Hepatocyte (in vitro differentiated cells): ENCODE data around the gene KLHL4. TPM values are rescaled to one million over a fixed set of nuclear protein-coding genes. Genes with fewer than 3 reads are reported as not detected.

ENCODE experiments used
- DNase-seq: peaks from one replicate; pipeline ENCODE4 v3.0.0-alpha.2; 2016; ENCODE audit warnings: low spot score
- H2AFZ ChIP-seq: fragments of 200-600 bp; sonication (generic); 2 replicates; pipeline ENCODE4 v1.6.0; 2016; ENCODE audit warnings: antibody characterized with exemption, mild to moderate bottlenecking
- H3K27ac ChIP-seq: fragments of 200-600 bp; sonication (generic); 2 replicates; pipeline ENCODE4 v1.5.1; 2016; ENCODE audit warnings: mild to moderate bottlenecking
- H3K27me3 ChIP-seq: fragments of 200-600 bp; sonication (generic); 2 replicates; pipeline ENCODE4 v1.6.1; 2016
- H3K36me3 ChIP-seq: fragments of 200-600 bp; sonication (generic); replicated peaks from 2 replicates; pipeline ENCODE4 v1.5.1; 2016; ENCODE audit warnings: low read depth; ENCODE audit not compliant: insufficient read depth
- H3K4me1 ChIP-seq: fragments of 200-600 bp; sonication (generic); 2 replicates; pipeline ENCODE4 v1.5.1; 2016; ENCODE audit warnings: mild to moderate bottlenecking, moderate library complexity; ENCODE audit not compliant: insufficient read depth
- H3K4me2 ChIP-seq: fragments of 200-600 bp; sonication (generic); 2 replicates; pipeline ENCODE4 v1.6.0; 2016
- H3K4me3 ChIP-seq: fragments of 200-600 bp; sonication (generic); 2 replicates; pipeline ENCODE4 v1.5.1; 2016; ENCODE audit warnings: mild to moderate bottlenecking
- H3K79me2 ChIP-seq: fragments of 200-600 bp; sonication (generic); 2 replicates; pipeline ENCODE4 v1.6.0; 2017; ENCODE audit warnings: mild to moderate bottlenecking
- H3K9me2 ChIP-seq: fragments of 200-600 bp; sonication (generic); replicated peaks from 2 replicates; pipeline ENCODE4 v1.6.0; 2017; ENCODE audit warnings: mild to moderate bottlenecking; ENCODE audit not compliant: insufficient read depth
- H3K9me3 ChIP-seq: fragments of 200-600 bp; sonication (generic); 2 replicates; pipeline ENCODE4 v1.5.1; 2016; ENCODE audit warnings: low read depth, mild to moderate bottlenecking
- H4K20me1 ChIP-seq: fragments of 200-600 bp; sonication (generic); 2 replicates; pipeline ENCODE4 v1.6.0; 2016; ENCODE audit warnings: mild to moderate bottlenecking; ENCODE audit not compliant: insufficient read depth, poor library complexity, severe bottlenecking
- EZH2 ChIP-seq: fragments of 200-600 bp; sonication (generic); IDR thresholded peaks from 2 replicates; pipeline ENCODE4 v1.6.1; 2016; ENCODE audit warnings: antibody characterized with exemption, mild to moderate bottlenecking, borderline replicate concordance
- EZH2phosphoT487 ChIP-seq: fragments of 200-600 bp; sonication (generic); IDR thresholded peaks from one replicate; pipeline ENCODE4 v1.6.1; 2018; ENCODE audit warnings: antibody characterized with exemption, mild to moderate bottlenecking, low read depth, moderate library complexity; ENCODE audit not compliant: unreplicated experiment, severe bottlenecking
- WGBS: methylation state at CpG from one replicate; pipeline ENCODE4 v1.1.6; 2016; ENCODE audit warnings: low lambda C conversion rate; ENCODE audit errors: missing lambda C conversion rate; 5-methylcytosine and 5-hydroxymethylcytosine counted together
- polyA plus RNA-seq: library from polyadenylated mRNA; unstranded; fragments of >200 nt; fragmentation: Nextera tagmentation; extraction: Ambion mirVana; gene quantifications from 2 replicates; pipeline ENCODE4 v1.2.1, GENCODE V29; 2016
- total RNA-seq: library from RNA; depleted of rRNA; stranded (reverse); fragments of >200 nt; gene quantifications from 2 replicates; pipeline ENCODE4 v1.2.3, GENCODE V29; 2014
- TF ChIP-seq, protein P1 (sequence below): fragments of 200-600 bp; sonication (generic); IDR thresholded peaks from 2 replicates; pipeline ENCODE4 v1.5.1; 2016; ENCODE audit warnings: antibody characterized with exemption, mild to moderate bottlenecking; ENCODE audit not compliant: poor library complexity

Gene KLHL4
- total and polyA plus RNA-seq, 2 experiments from 2014 or later: 2.7 to 3.6 TPM

DNA sequence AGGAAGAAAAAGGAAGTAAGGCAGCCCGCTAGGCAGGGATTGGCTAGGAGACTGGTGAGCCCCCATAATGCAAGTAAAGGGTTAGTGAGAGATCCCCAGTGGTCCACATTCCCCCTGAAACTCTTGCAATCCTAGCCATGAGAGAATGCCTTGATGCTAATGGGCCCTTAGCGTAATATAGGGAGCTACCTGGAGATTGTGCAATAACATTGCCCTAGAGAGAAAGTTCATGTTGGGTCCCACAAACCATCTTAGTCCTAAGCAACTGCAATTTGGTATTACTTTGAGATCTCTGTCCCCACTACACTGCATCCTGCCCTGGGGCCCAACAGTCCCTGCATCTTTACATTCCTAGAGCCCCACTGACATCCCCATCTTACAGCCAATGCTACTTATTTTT is 188.5 kb downstream of the KLHL4 start:
- Histone ChIP-seq H3K9me2 (no peaks in the 10 kb centered on the region), H3K9me3 (no peaks in the 10 kb centered on the region), H4K20me1 (no peaks in the 10 kb centered on the region), H3K27ac (no peak overlapping the region), H3K4me2 (no peak overlapping the region), H3K79me2 (no peaks in the 10 kb centered on the region), H3K27me3 (no peaks in the 10 kb centered on the region), H3K4me3 (no peak overlapping the region), H3K36me3 (no peaks in the 10 kb centered on the region), H3K4me1 (no peaks in the 10 kb centered on the region), H2AFZ (no peak overlapping the region)
- TF ChIP-seq EZH2phosphoT487 (no peak), EZH2 (no peak)
- TF ChIP-seq, protein P1, sequence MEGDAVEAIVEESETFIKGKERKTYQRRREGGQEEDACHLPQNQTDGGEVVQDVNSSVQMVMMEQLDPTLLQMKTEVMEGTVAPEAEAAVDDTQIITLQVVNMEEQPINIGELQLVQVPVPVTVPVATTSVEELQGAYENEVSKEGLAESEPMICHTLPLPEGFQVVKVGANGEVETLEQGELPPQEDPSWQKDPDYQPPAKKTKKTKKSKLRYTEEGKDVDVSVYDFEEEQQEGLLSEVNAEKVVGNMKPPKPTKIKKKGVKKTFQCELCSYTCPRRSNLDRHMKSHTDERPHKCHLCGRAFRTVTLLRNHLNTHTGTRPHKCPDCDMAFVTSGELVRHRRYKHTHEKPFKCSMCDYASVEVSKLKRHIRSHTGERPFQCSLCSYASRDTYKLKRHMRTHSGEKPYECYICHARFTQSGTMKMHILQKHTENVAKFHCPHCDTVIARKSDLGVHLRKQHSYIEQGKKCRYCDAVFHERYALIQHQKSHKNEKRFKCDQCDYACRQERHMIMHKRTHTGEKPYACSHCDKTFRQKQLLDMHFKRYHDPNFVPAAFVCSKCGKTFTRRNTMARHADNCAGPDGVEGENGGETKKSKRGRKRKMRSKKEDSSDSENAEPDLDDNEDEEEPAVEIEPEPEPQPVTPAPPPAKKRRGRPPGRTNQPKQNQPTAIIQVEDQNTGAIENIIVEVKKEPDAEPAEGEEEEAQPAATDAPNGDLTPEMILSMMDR: no peak
- 93% methylated on average over 2 of the region's 2 CpGs for WGBS
- DNase-seq: no peak

DNA sequence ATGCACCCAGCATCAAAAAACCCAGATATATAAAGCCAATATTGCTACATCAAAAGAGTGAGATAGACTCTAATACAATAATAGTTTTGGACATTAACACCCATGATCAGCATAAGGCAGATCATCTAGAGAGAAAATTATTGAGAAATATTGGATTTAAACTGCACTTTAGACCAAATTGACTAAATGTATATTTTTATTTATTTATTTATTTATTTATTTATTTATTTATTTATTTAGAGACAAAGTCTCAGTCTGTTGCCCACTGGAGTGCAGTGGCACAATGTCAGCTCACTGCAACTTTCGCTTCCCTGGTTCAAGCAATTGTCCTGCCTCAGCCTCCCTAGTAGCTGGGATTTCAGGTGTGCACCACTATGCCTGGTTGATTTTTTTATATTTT is 193.0 kb downstream of the KLHL4 start:
- no peak overlapping the region for H3K27ac ChIP-seq
- no peaks in the 10 kb centered on the region for H4K20me1 ChIP-seq
- H3K79me2 ChIP-seq: no peaks in the 10 kb centered on the region

More for the DNA sequence above, 193.0 kb downstream of the KLHL4 start:
- no peak overlapping the region for H3K4me2 ChIP-seq
- no peaks in the 10 kb centered on the region for H3K27me3 ChIP-seq
- WGBS: 92% methylated on average over 1 of the region's 1 CpG
- no peaks in the 10 kb centered on the region for H3K36me3 ChIP-seq
- no peak overlapping the region for H2AFZ ChIP-seq
- H3K9me2 ChIP-seq: no peaks in the 10 kb centered on the region
- no peaks in the 10 kb centered on the region for H3K9me3 ChIP-seq
- DNase-seq: no peak
- no peak for TF ChIP-seq EZH2phosphoT487
- TF ChIP-seq, protein P1: no peak
- TF ChIP-seq EZH2: no peak
- H3K4me3 ChIP-seq: no peak overlapping the region
- H3K4me1 ChIP-seq: no peaks in the 10 kb centered on the region
